Ovary (tissue), 9 donors: ENCODE data around the gene TTC21A. TPM values are rescaled to one million over a fixed set of nuclear protein-coding genes. Genes with fewer than 3 reads are reported as not detected.

Experiments
- DNase-seq, 5 donors: peaks; one replicate each; pipeline ENCODE4 v3.0.0-alpha.2; 2019 to 2020
- H3K27ac ChIP-seq, 2 donors: fragments of 200-600 bp; one replicate each; pipeline versions ENCODE4 v1.5.1 to v1.8.0; 2019 to 2022
- H3K27me3 ChIP-seq: fragments of 200-600 bp; one replicate; pipeline ENCODE4 v1.8.0; 2022
- H3K36me3 ChIP-seq: fragments of 200-600 bp; sonication (generic); one replicate; pipeline ENCODE4 v1.5.1; 2019
- H3K4me1 ChIP-seq: one replicate; pipeline ENCODE4 v1.8.1; 2013; ENCODE audit warnings: mild to moderate bottlenecking, moderate library complexity; ENCODE audit not compliant: insufficient read depth
- H3K4me3 ChIP-seq: fragments of 200-600 bp; sonication (generic); one replicate; pipeline ENCODE4 v1.5.1; 2017
- H3K9me3 ChIP-seq, 2 donors: fragments of 200-600 bp in 1 of 2; sonication (generic) in 1 of 2; one replicate each; pipeline versions ENCODE4 v1.5.1 to v1.8.1; 2013 to 2019; ENCODE audit warnings: mild to moderate bottlenecking in 1 of 2, moderate library complexity in 1 of 2
- EP300 ChIP-seq: sonication (generic); formaldehyde crosslinking; IDR thresholded peaks from one replicate; pipeline ENCODE4 v1.6.1; 2017; ENCODE audit warnings: antibody characterized with exemption
- POLR2A ChIP-seq: fragments of 450-650 bp; IDR thresholded peaks from one replicate; pipeline ENCODE4 v1.6.1; 2017; ENCODE audit warnings: antibody characterized with exemption, mild to moderate bottlenecking, moderate library complexity
- WGBS, 3 donors: extraction: QIAGEN DNeasy Blood & Tissue Kit in 1 of 3; methylation state at CpG; one replicate each; pipeline versions ENCODE4 v1.1.5 to v1.1.7; 2013 to 2017; 5-methylcytosine and 5-hydroxymethylcytosine counted together
- intact Hi-C, 4 donors: fragments of 100-400 bp; cut with DNase I; formaldehyde crosslinking; loops; one replicate each; pipeline versions ENCODE4 v1.11.0 to v1.15.1; 2022 to 2023
- polyA plus RNA-seq, 2 donors: library from polyadenylated mRNA; stranded (reverse); fragments of 200-250 nt in 1 of 2; fragments of 350-450 nt in 1 of 2; fragmentation: Illumina TruSeq in 1 of 2; extraction: RNeasy Lipid Tissue Mini Kit (QIAGEN cat#74804) in 1 of 2; gene quantifications; one replicate each; pipeline ENCODE4 v1.2.3, GENCODE V29; 2013 to 2014
- total RNA-seq, 7 donors: library from RNA; depleted of rRNA in 2 of 7; stranded (reverse); fragments of >200 nt in 2 of 7; fragmentation: NEBNext Ultra II Directional in 3 of 7; extraction: Animal tissue kit (Norgen Biotek cat#: 25700) in 3 of 7; gene quantifications; one replicate each; pipeline versions ENCODE4 v1.1.0 to v1.2.4, GENCODE V29; 2016 to 2023
- TF ChIP-seq, protein P1 (sequence below), 3 donors: fragments of 450-650 bp in 2 of 3; fragments of 200-600 bp in 1 of 3; IDR thresholded peaks; one replicate each; pipeline versions ENCODE4 v1.5.1 to v1.8.0; 2016 to 2022; ENCODE audit warnings: antibody characterized with exemption in 3 of 3, mild to moderate bottlenecking in 1 of 3
- donor health status: DM: no; HTN: no; CAD: no; lungs with moderate emphysema.
- donor health status: DM: no; HTN: no; CAD: no.
- donor health status: Bipolar disorder and iron deficiency.
- donor health status: DM: yes; HTN: yes; CAD: no.
- donor health status: DM: no; HTN: no; CAD: no.
- donor health status: DM: yes; HTN: yes; CAD: no.

TTC21A gene
- total and polyA plus RNA-seq, 9 donors = 4.2 to 21.4 (median 6.6) TPM

DNA sequence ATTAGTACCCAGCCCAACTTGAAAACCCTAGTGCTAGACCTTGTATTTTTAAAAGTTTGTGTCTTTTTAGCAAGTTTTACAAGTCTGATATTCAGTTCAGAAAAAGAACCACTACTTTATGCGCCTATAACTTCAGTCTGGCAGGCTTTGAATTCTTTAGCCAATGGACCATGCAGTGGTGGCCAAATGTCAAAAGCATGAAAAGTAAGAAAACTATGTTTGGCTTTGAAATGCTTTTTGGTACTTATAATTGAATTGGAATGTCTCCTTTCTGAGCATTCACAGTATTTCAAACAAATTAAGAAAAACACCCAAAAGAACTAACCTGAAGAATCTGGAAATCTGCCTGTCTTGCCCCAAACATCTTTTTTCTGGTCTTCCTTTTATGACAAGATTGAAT lies 42.8 kb upstream of the TTC21A start:
- TF ChIP-seq POLR2A = no peak
- TF ChIP-seq, protein P1, sequence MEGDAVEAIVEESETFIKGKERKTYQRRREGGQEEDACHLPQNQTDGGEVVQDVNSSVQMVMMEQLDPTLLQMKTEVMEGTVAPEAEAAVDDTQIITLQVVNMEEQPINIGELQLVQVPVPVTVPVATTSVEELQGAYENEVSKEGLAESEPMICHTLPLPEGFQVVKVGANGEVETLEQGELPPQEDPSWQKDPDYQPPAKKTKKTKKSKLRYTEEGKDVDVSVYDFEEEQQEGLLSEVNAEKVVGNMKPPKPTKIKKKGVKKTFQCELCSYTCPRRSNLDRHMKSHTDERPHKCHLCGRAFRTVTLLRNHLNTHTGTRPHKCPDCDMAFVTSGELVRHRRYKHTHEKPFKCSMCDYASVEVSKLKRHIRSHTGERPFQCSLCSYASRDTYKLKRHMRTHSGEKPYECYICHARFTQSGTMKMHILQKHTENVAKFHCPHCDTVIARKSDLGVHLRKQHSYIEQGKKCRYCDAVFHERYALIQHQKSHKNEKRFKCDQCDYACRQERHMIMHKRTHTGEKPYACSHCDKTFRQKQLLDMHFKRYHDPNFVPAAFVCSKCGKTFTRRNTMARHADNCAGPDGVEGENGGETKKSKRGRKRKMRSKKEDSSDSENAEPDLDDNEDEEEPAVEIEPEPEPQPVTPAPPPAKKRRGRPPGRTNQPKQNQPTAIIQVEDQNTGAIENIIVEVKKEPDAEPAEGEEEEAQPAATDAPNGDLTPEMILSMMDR (IDR thresholded peaks at IDR 0.05) = no peak
- no peak for TF ChIP-seq EP300
- Histone ChIP-seq H3K27me3 (no peaks in the 10 kb centered on the region), H3K36me3 (no peaks in the 10 kb centered on the region), H3K27ac (no peak overlapping the region), H3K9me3 (no peaks in the 10 kb centered on the region), H3K4me3 (no peak overlapping the region), H3K4me1 (no peaks in the 10 kb centered on the region)
- no peak for DNase-seq
- intact Hi-C loops = no loop called here
- 65 to 90% (median 89%) methylated on average over 1 of the region's 1 CpG for WGBS, 3 donors

DNA sequence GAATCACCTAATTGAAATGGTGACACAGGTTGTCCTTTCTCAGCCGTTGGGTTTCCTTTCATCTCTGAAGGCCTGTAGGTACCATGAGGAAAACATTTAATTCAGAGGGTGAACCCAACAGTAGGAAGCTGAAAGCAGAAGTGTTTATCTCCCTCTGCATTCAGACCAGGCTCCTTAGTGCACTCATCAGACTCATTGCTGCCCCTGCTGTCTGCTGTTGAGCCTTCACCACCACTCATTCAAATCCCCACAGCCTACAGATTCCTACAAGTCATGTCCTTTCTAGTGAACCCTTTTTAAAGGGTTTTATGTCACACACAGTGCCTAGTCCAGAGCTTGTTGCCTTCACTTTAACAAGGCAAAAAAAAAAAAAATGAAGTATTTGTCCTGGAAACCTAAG lies 42.3 kb upstream of the TTC21A start:
- Histone ChIP-seq H3K27me3 (no peaks in the 10 kb centered on the region), H3K27ac (no peak overlapping the region), H3K4me3 (no peak overlapping the region), H3K9me3 (no peaks in the 10 kb centered on the region), H3K4me1 (no peaks in the 10 kb centered on the region), H3K36me3 (no peaks in the 10 kb centered on the region)
- intact Hi-C loops = no loop called here
- no peak for DNase-seq
- WGBS, 3 donors = 22 to 47% (median 42%) methylated on average over 1 of the region's 1 CpG
- TF ChIP-seq EP300 = no peak
- TF ChIP-seq, protein P1 (IDR thresholded peaks at IDR 0.05) = no peak
- TF ChIP-seq POLR2A = no peak

DNA sequence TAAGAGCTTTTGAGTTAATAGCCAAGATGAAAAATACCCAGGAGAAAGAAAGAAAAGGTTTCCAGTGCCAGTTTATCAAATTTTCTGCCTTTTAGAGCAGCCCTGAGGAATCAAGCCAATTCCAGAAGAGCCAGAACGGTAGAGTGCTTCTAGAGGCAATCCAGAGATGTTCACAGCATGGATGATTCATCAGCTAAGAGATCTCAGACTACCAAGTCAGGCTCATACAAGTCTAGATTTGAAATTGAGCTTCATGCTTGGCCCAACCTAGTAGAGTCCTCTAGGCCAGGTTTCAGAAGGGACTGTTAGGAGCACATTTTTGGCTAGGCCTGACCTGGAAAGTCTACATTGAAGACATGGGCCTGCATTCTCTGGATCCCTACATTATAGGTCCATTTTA lies 40.2 kb upstream of the TTC21A start:
- no peak overlapping the region for H3K4me3 ChIP-seq
- no peaks in the 10 kb centered on the region for H3K9me3 ChIP-seq
- TF ChIP-seq, protein P1 (IDR thresholded peaks at IDR 0.05) = no peak
- TF ChIP-seq EP300 = no peak
- TF ChIP-seq POLR2A = no peak
- DNase-seq = no peak
- 39 to 45% (median 42%) methylated on average over 1 of the region's 1 CpG for WGBS, 3 donors
- no peak overlapping the region for H3K27ac ChIP-seq
- no peaks in the 10 kb centered on the region for H3K36me3 ChIP-seq
- no peaks in the 10 kb centered on the region for H3K27me3 ChIP-seq
- H3K4me1 ChIP-seq = no peaks in the 10 kb centered on the region
- intact Hi-C loops = no loop called here

DNA sequence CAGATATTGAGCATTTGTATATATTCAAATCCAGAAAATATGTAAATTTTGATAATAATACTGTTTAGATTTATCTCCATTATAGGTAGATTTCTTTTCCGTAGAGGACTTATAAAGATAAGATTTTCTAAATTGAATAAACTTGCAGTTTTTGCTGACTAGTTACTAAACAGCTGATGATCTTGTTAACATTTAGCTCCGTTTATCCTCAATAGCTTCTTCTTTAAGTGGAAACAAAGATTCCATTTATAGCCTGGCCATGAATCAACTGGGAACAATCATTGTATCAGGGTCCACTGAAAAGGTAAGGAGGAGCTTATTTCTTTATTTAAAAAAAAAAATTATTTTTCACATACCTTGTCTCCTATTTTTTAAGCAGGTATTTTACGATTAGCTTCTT lies 38.9 kb upstream of the TTC21A start:
- Histone ChIP-seq H3K4me3 (no peak overlapping the region), H3K4me1 (no peaks in the 10 kb centered on the region), H3K27me3 (no peaks in the 10 kb centered on the region), H3K27ac (no peak overlapping the region), H3K9me3 (no peaks in the 10 kb centered on the region), H3K36me3 (no peaks in the 10 kb centered on the region)
- TF ChIP-seq EP300 (no peak), POLR2A (no peak)
- 69 to 87% (median 72%) methylated on average over 3 of the region's 3 CpGs for WGBS, 3 donors
- intact Hi-C loops = no loop called here
- no peak for DNase-seq

DNA sequence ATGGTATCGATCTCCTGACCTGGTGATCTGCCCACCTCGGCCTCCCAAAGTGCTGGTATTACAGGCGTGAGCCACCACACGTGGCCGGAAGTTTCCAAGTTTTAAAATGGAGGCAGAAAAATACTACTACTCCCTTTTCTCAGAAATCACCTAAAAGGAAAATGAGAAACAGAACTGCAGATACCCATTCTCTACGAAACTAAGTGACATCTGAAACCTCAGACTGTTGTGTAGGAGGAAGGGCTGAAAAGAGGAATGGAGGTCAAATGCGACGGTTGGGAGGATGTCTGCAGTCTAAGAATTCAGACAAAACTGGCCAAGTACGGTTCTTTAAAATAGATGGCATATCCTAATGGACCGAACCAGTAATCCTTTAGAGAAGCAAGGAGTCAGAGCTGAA lies 31.6 kb upstream of the TTC21A start:
- no peaks in the 10 kb centered on the region for H3K36me3 ChIP-seq

More for the DNA sequence above, 31.6 kb upstream of the TTC21A start:
- no peak for DNase-seq
- TF ChIP-seq, protein P1 (IDR thresholded peaks at IDR 0.05) = no peak
- TF ChIP-seq POLR2A = no peak
- Histone ChIP-seq H3K4me3 (no peak overlapping the region), H3K27me3 (no peaks in the 10 kb centered on the region), H3K9me3 (no peaks in the 10 kb centered on the region), H3K27ac (no peak overlapping the region), H3K4me1 (no peaks in the 10 kb centered on the region)
- intact Hi-C loops = no loop called here
- 93 to 96% (median 95%) methylated on average over 10 of the region's 10 CpGs for WGBS, 3 donors
